ENCODE measurements around the gene ABCA13.

DNA sequence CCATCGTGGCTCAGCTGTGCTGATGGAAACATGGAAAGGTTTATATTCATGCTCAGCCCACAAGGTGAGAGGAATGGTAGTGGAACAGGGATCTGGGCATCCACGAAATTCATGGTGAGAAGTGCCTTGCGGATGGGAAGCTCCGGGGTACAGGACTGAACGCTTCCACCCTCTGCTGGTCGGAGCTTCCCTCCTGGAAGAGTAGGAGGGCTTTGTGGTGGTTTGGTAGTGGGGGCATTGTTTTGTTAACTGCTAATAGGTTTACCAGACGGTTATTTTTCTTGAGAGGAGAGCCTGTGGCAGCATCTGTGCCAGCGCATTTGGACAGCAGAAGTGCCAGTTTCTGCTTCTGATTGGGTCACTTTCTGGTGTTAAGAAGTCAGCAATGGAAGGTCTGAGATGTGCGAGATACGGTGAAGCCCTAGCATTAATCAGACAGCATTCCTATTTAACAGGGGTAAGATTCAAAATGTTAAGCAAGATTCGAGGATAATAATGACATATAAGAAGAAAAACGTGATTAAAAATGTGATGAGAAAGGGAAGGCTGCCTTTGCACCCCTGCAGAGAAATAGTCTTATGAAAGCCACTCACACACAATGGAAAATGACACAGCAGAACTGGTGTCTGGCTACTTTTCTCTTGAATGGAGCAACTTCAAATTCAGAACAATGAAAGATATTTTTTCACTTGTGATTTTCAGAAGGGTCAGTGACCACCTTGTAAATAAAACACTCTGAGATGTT lies 17.7 kb downstream of the ABCA13 start:
- TF ChIP-seq CTCF (IDR thresholded peaks at IDR 0.05; ENCODE audit: insufficient read depth, low read length) (no peak), GABPA (IDR thresholded peaks at IDR 0.05; ENCODE audit: low read depth) (no peak), POLR2AphosphoS5 (IDR thresholded peaks at IDR 0.05; ENCODE audit: low read depth) (no peak), SPI1 (IDR thresholded peaks at IDR 0.05; ENCODE audit: borderline replicate concordance, low read depth) (no peak)
- TF ChIP-seq, protein P1, sequence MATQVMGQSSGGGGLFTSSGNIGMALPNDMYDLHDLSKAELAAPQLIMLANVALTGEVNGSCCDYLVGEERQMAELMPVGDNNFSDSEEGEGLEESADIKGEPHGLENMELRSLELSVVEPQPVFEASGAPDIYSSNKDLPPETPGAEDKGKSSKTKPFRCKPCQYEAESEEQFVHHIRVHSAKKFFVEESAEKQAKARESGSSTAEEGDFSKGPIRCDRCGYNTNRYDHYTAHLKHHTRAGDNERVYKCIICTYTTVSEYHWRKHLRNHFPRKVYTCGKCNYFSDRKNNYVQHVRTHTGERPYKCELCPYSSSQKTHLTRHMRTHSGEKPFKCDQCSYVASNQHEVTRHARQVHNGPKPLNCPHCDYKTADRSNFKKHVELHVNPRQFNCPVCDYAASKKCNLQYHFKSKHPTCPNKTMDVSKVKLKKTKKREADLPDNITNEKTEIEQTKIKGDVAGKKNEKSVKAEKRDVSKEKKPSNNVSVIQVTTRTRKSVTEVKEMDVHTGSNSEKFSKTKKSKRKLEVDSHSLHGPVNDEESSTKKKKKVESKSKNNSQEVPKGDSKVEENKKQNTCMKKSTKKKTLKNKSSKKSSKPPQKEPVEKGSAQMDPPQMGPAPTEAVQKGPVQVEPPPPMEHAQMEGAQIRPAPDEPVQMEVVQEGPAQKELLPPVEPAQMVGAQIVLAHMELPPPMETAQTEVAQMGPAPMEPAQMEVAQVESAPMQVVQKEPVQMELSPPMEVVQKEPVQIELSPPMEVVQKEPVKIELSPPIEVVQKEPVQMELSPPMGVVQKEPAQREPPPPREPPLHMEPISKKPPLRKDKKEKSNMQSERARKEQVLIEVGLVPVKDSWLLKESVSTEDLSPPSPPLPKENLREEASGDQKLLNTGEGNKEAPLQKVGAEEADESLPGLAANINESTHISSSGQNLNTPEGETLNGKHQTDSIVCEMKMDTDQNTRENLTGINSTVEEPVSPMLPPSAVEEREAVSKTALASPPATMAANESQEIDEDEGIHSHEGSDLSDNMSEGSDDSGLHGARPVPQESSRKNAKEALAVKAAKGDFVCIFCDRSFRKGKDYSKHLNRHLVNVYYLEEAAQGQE (IDR thresholded peaks at IDR 0.05; ENCODE audit: insufficient replicate concordance, low read depth) = no peak
